ENCODE data around the gene CEP20. TPM values are rescaled to one million over a fixed set of nuclear protein-coding genes. Genes with fewer than 3 reads are reported as not detected.

Gene CEP20
- total RNA-seq, 1 donor from 2014 or later: 101 TPM

DNA sequence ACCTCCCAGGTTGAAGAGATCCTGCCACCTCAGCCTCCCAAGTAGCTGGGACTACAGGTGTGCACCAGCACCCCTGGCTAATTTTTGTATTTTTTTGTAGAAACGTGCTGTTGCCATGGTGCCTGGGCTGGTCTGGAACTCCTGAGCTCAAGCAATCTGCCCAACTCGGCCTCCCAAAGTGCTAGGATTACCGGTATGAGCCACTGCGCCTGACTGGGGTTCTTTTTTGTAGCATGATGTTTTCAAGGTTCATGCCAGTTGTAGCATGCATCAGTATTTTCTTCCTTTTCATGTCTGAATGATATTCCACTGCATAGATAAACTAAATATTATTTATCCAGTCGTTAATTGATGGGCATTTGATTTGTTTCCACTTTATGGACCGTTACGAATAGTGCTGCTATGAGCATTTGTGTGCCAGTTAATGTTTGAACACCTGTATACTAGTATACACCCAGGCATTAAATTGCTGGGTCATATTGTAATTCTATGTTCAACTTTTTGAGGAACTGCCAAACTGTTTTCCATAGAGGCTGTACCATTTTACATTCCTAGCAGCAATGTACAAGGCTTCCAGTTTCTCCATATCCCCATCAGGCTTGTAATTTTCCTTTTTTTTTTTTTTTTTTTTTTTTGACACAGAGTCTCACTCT, 24.8 kb upstream of the CEP20 start:
- Histone ChIP-seq H3K27me3 (no peaks in the 10 kb centered on the region), H4K20me1 (ENCODE audit: low read depth) (no peaks in the 10 kb centered on the region), H3F3A (ENCODE audit: low read depth) (no peaks in the 10 kb centered on the region), H3K9me3 (ENCODE audit: low read depth) (no peaks in the 10 kb centered on the region), H3K27ac (no peak overlapping the region), H3K4me3 (no peak overlapping the region), H3K4me1 (no peaks in the 10 kb centered on the region), H3K9ac (no peak overlapping the region), H3K36me3 (no peaks in the 10 kb centered on the region), H3K4me2 (no peak overlapping the region), H2AFZ (replicated peaks) (no peak overlapping the region), H3K79me2 (ENCODE audit: low read depth) (no peaks in the 10 kb centered on the region)
- Mint-ChIP-seq H3K36me3 (no peaks in the 10 kb centered on the region), H3K4me3 (no peak overlapping the region), H3K27ac (no peak overlapping the region), H3K9me3 (no peaks in the 10 kb centered on the region), H3K4me1 (no peaks in the 10 kb centered on the region), H3K27me3 (ENCODE audit: insufficient read depth, low read depth) (peaks cover 4% of the 10 kb centered on the region)
- DNase-seq (ENCODE audit: low spot score): no peak
- TF ChIP-seq, protein P1, sequence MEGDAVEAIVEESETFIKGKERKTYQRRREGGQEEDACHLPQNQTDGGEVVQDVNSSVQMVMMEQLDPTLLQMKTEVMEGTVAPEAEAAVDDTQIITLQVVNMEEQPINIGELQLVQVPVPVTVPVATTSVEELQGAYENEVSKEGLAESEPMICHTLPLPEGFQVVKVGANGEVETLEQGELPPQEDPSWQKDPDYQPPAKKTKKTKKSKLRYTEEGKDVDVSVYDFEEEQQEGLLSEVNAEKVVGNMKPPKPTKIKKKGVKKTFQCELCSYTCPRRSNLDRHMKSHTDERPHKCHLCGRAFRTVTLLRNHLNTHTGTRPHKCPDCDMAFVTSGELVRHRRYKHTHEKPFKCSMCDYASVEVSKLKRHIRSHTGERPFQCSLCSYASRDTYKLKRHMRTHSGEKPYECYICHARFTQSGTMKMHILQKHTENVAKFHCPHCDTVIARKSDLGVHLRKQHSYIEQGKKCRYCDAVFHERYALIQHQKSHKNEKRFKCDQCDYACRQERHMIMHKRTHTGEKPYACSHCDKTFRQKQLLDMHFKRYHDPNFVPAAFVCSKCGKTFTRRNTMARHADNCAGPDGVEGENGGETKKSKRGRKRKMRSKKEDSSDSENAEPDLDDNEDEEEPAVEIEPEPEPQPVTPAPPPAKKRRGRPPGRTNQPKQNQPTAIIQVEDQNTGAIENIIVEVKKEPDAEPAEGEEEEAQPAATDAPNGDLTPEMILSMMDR (IDR thresholded peaks at IDR 0.05): no peak
- TF ChIP-seq EZH2 (IDR thresholded peaks at IDR 0.05) (no peak), EZH2phosphoT487 (IDR thresholded peaks at IDR 0.05) (no peak)

DNA sequence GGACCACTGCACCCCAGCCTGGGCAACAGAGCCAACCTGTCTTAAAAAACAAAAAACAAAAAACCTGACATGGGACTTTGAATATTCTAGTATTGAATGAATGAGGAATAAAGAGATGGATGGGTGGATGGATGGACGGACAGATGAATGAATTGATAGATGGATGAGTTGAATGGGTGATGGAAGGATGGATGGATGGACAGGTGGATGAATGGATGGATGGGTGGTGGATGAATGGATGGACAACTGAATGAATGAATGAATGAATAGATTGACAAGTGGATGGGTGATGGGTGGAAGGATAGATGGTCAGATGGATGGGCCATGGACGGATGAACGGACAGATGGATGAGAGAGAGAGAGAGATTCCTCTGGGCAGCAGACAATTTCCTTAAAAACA, 22.8 kb upstream of the CEP20 start:
- no peak overlapping the region for H3K9ac ChIP-seq
- H3K4me1 ChIP-seq: no peaks in the 10 kb centered on the region
- H3K27ac Mint-ChIP-seq: no peak overlapping the region
- H3F3A ChIP-seq (ENCODE audit: low read depth): no peaks in the 10 kb centered on the region
- H3K4me2 ChIP-seq: no peak overlapping the region
- no peaks in the 10 kb centered on the region for H3K27me3 ChIP-seq
- H3K9me3 Mint-ChIP-seq: no peaks in the 10 kb centered on the region
- peaks cover 4% of the 10 kb centered on the region for H3K27me3 Mint-ChIP-seq (ENCODE audit: insufficient read depth, low read depth)
- H3K36me3 Mint-ChIP-seq: no peaks in the 10 kb centered on the region
- TF ChIP-seq, protein P1 (IDR thresholded peaks at IDR 0.05): no peak
- TF ChIP-seq EZH2 (IDR thresholded peaks at IDR 0.05) (no peak), EZH2phosphoT487 (IDR thresholded peaks at IDR 0.05) (no peak)
- no peaks in the 10 kb centered on the region for H3K9me3 ChIP-seq (ENCODE audit: low read depth)
- H3K79me2 ChIP-seq (ENCODE audit: low read depth): no peaks in the 10 kb centered on the region
- no peak overlapping the region for H2AFZ ChIP-seq (replicated peaks)
- no peak for DNase-seq (ENCODE audit: low spot score)
- no peaks in the 10 kb centered on the region for H4K20me1 ChIP-seq (ENCODE audit: low read depth)
- H3K4me3 Mint-ChIP-seq: no peak overlapping the region
- no peak overlapping the region for H3K4me3 ChIP-seq
- H3K4me1 Mint-ChIP-seq: no peaks in the 10 kb centered on the region
- no peak overlapping the region for H3K27ac ChIP-seq
- no peaks in the 10 kb centered on the region for H3K36me3 ChIP-seq

DNA sequence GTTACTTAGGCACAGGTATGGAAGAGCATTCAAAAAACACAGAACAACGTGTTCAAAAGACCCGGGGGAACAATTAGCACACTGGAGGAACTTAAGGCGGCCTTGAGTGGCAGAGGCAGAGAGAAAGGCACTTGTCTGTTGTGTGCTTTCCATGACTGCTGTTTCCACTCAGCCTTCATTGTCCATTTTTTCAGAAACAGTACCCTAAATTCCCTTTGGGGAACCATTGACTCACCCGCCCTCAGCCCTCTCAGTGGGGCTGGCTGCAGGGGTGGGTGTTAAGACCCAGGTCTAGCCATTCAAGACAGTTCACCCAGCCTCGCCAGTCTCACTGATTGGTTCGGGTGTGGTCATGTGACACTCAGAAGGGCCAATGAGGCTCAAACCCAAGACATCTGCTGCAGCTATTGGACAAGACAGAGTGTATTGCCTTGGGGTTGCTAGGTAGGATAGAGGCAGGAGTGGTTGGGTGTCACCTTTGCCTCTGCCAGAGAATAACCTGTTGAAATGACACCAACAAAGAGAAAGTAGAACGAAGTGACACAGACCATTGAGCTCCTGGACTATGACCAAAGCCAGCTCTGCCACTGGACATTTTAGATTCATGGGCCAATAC, 19.6 kb upstream of the CEP20 start:
- Mint-ChIP-seq H3K4me3 (no peak overlapping the region), H3K36me3 (no peaks in the 10 kb centered on the region), H3K9me3 (no peaks in the 10 kb centered on the region), H3K27ac (no peak overlapping the region), H3K4me1 (no peaks in the 10 kb centered on the region), H3K27me3 (ENCODE audit: insufficient read depth, low read depth) (peaks cover 3% of the 10 kb centered on the region)
- no peaks in the 10 kb centered on the region for H3F3A ChIP-seq (ENCODE audit: low read depth)
- peak overlapping the region; percentile 71 for H2AFZ ChIP-seq (replicated peaks)
- no peaks in the 10 kb centered on the region for H3K36me3 ChIP-seq
- H3K4me3 ChIP-seq: no peak overlapping the region
- H4K20me1 ChIP-seq (ENCODE audit: low read depth): no peaks in the 10 kb centered on the region
- H3K27me3 ChIP-seq: no peaks in the 10 kb centered on the region
- H3K9me3 ChIP-seq (ENCODE audit: low read depth): no peaks in the 10 kb centered on the region
- DNase-seq (ENCODE audit: low spot score): peak; percentile 72
- no peak overlapping the region for H3K4me2 ChIP-seq
- H3K9ac ChIP-seq: no peak overlapping the region
- no peak overlapping the region for H3K27ac ChIP-seq
- H3K4me1 ChIP-seq: no peaks in the 10 kb centered on the region
- TF ChIP-seq, protein P1 (IDR thresholded peaks at IDR 0.05): no peak
- no peak for TF ChIP-seq EZH2 (IDR thresholded peaks at IDR 0.05)
- no peak for TF ChIP-seq EZH2phosphoT487 (IDR thresholded peaks at IDR 0.05)
- H3K79me2 ChIP-seq (ENCODE audit: low read depth): no peaks in the 10 kb centered on the region
